ENCODE measurements around the gene PRKAG1.

GRCh38 chr12:49020441-49020840 is 1.9 kb upstream of the PRKAG1 start:
- TF ChIP-seq, protein P1, sequence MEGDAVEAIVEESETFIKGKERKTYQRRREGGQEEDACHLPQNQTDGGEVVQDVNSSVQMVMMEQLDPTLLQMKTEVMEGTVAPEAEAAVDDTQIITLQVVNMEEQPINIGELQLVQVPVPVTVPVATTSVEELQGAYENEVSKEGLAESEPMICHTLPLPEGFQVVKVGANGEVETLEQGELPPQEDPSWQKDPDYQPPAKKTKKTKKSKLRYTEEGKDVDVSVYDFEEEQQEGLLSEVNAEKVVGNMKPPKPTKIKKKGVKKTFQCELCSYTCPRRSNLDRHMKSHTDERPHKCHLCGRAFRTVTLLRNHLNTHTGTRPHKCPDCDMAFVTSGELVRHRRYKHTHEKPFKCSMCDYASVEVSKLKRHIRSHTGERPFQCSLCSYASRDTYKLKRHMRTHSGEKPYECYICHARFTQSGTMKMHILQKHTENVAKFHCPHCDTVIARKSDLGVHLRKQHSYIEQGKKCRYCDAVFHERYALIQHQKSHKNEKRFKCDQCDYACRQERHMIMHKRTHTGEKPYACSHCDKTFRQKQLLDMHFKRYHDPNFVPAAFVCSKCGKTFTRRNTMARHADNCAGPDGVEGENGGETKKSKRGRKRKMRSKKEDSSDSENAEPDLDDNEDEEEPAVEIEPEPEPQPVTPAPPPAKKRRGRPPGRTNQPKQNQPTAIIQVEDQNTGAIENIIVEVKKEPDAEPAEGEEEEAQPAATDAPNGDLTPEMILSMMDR (IDR thresholded peaks at IDR 0.05): no peak
- TF ChIP-seq ZFX (IDR thresholded peaks at IDR 0.05; ENCODE audit: borderline replicate concordance): no peak
